ENCODE data around the gene GABARAPL2. TPM values are rescaled to one million over a fixed set of nuclear protein-coding genes. Genes with fewer than 3 reads are reported as not detected.

The GABARAPL2 gene
- total and polyA plus RNA-seq, 7 experiments from 2014 or later: 57.9 to 293 (median 79.6) TPM

GRCh38 chr16:75552951-75553350 is 13.2 kb upstream of the GABARAPL2 start:
- Mint-ChIP-seq H3K4me1 (peaks cover 5 to 20% (median 10%) of the 10 kb centered on the region in 7 donors), H3K27ac (no peak overlapping the region), H3K36me3 (no peaks in the 10 kb centered on the region), H3K27me3 (peaks cover 3 to 21% (median 10%) of the 10 kb centered on the region in 5 donors), H3K4me3 (no peak overlapping the region), H3K9me3 (no peaks in the 10 kb centered on the region)
- intact Hi-C loops (cut with micrococcal nuclease): no loop called here
- H3K36me3 ChIP-seq (ENCODE audit: control insufficient read depth in 2 of 3, insufficient read depth in 3 of 3, low read length in 3 of 3): no peaks in the 10 kb centered on the region
- peaks cover 10 to 13% of the 10 kb centered on the region in 2 donors for H3K4me1 ChIP-seq (ENCODE audit: control insufficient read depth in 2 of 2, insufficient read depth in 2 of 2, low read length in 2 of 2)
- CTCF ChIA-PET: no interaction called here
- no peaks in the 10 kb centered on the region for H3K27me3 ChIP-seq (ENCODE audit: control insufficient read depth in 2 of 2, insufficient read depth in 2 of 2, low read length in 2 of 2)
- ATAC-seq (no peak), DNase-seq (no peak)
- POLR2A ChIA-PET: interaction anchor here (0.6 to 1.6 kb wide), 2 partner anchors 84 to 95 kb away, joined by 3 to 4 read pairs; partner anchors contain the start of genes KARS1 and TERF2IP
- H3K27ac ChIP-seq (ENCODE audit: low read depth, low read length): no peak overlapping the region
- H3K4me3 ChIP-seq (ENCODE audit: low read length): no peak overlapping the region
- H3K9me3 ChIP-seq (ENCODE audit: control insufficient read depth in 2 of 3, low read length in 3 of 3): no peaks in the 10 kb centered on the region

GRCh38 chr16:75555213-75555706 is 10.9 kb upstream of the GABARAPL2 start:
- H3K27me3 Mint-ChIP-seq: peaks cover 0 to 33% (median 5%) of the 10 kb centered on the region in 5 donors
- ATAC-seq (no peak), DNase-seq (peak in 1 of 9 donors; percentile 29)
- ChIA-PET POLR2A (interaction anchor here (0.9 to 4.6 kb wide), 4 partner anchors 11 to 93 kb away, joined by 3 to 36 read pairs (median 13); partner anchors contain the start of genes ADAT1, GABARAPL2, KARS1 and TERF2IP), CTCF (interaction anchor here (1.1 kb wide), 5 partner anchors 21 to 93 kb away, joined by 3 to 4 read pairs (median 3); partner anchors contain the start of gene TMEM170A)
- H3K4me3 Mint-ChIP-seq: peak overlapping the region; percentile 74 to 93 (median 88)
- peak overlapping the region; percentile 84 for H3K4me3 ChIP-seq (ENCODE audit: low read length)
- H3K27ac ChIP-seq (ENCODE audit: low read depth, low read length): peak overlapping the region; percentile 66
- no peaks in the 10 kb centered on the region for H3K27me3 ChIP-seq (ENCODE audit: control insufficient read depth in 2 of 2, insufficient read depth in 2 of 2, low read length in 2 of 2)
- peak overlapping the region in 7 of 9 donors; percentile 19 to 90 (median 81) for H3K27ac Mint-ChIP-seq
- no peaks in the 10 kb centered on the region for H3K9me3 Mint-ChIP-seq
- no peaks in the 10 kb centered on the region for H3K9me3 ChIP-seq (ENCODE audit: control insufficient read depth in 2 of 3, low read length in 3 of 3)
- peaks cover 5 to 14% (median 10%) of the 10 kb centered on the region in 7 donors for H3K4me1 Mint-ChIP-seq
- peaks cover 10 to 11% of the 10 kb centered on the region in 2 donors for H3K4me1 ChIP-seq (ENCODE audit: control insufficient read depth in 2 of 2, insufficient read depth in 2 of 2, low read length in 2 of 2)
- no peaks in the 10 kb centered on the region for H3K36me3 Mint-ChIP-seq
- intact Hi-C loops (cut with micrococcal nuclease): loop anchor here (5.0 kb wide), 4 partner anchors 93 to 1258 kb away; partner anchors contain the start of genes PSMD7 (in 1 of the 2), TMEM170A (in 1 of the 2), ZFP1 (in 1 of the 2) and ZNRF1 (in 1 of the 2)
- no peaks in the 10 kb centered on the region for H3K36me3 ChIP-seq (ENCODE audit: control insufficient read depth in 2 of 3, insufficient read depth in 3 of 3, low read length in 3 of 3)

GRCh38 chr16:75555707-75556430 is 10.3 kb upstream of the GABARAPL2 start, which contains the start of gene TMEM231:
Gene TMEM231 (minus strand): TSS chr16:75556252. CDS start chr16:75556209, 43 bp downstream.
- peak; percentile 98 for ATAC-seq
- Mint-ChIP-seq H3K4me1 (peaks cover 5 to 14% (median 10%) of the 10 kb centered on the region in 7 donors), H3K27me3 (peaks cover 0 to 33% (median 5%) of the 10 kb centered on the region in 5 donors), H3K9me3 (no peaks in the 10 kb centered on the region), H3K4me3 (peak within 1 kb of the TSS; percentile 74 to 93 (median 88)), H3K27ac (peak within 1 kb of the TSS; percentile 81 to 97 (median 89)), H3K36me3 (no peaks in the 10 kb centered on the region)
- peak within 1 kb of the TSS; percentile 66 for H3K27ac ChIP-seq (ENCODE audit: low read depth, low read length)
- H3K27me3 ChIP-seq (ENCODE audit: control insufficient read depth in 2 of 2, insufficient read depth in 2 of 2, low read length in 2 of 2): no peaks in the 10 kb centered on the region
- H3K4me1 ChIP-seq (ENCODE audit: control insufficient read depth in 2 of 2, insufficient read depth in 2 of 2, low read length in 2 of 2): peaks cover 10% of the 10 kb centered on the region in 2 donors
- peak within 1 kb of the TSS; percentile 84 for H3K4me3 ChIP-seq (ENCODE audit: low read length)
- H3K9me3 ChIP-seq (ENCODE audit: control insufficient read depth in 2 of 3, low read length in 3 of 3): no peaks in the 10 kb centered on the region
- intact Hi-C loops (cut with micrococcal nuclease): loop anchor here (1.0 to 5.0 kb wide), 14 partner anchors 10 to 1635 kb away; partner anchors contain the start of genes ADAT1 (in 2 of the 2), CFDP1 (in 2 of the 2), GABARAPL2 (in 2 of the 2) and KARS1 (in 2 of the 2)
- DNase-seq: peak; percentile 91 to 97 (median 93)
- POLR2A ChIA-PET: interaction anchor here (0.8 to 4.6 kb wide), 5 partner anchors 10 to 122 kb away, joined by 3 to 36 read pairs (median 10); partner anchors contain the start of genes ADAT1, CFDP1, GABARAPL2 and KARS1
- H3K36me3 ChIP-seq (ENCODE audit: control insufficient read depth in 2 of 3, insufficient read depth in 3 of 3, low read length in 3 of 3): no peaks in the 10 kb centered on the region
- CTCF ChIA-PET: interaction anchor here (0.6 to 1.1 kb wide), 6 partner anchors 11 to 91 kb away, joined by 3 to 4 read pairs (median 3); partner anchors contain the start of genes GABARAPL2 and TMEM170A

GRCh38 chr16:75556431-75556950 is 9.7 kb upstream of the GABARAPL2 start:
- peak overlapping the region; percentile 74 to 93 (median 88) for H3K4me3 Mint-ChIP-seq
- ChIA-PET CTCF (interaction anchor here (0.6 to 1.1 kb wide), 5 partner anchors 10 to 91 kb away, joined by 3 to 4 read pairs (median 3); partner anchors contain the start of genes GABARAPL2 and TMEM170A), POLR2A (interaction anchor here (0.8 to 4.6 kb wide), 5 partner anchors 10 to 123 kb away, joined by 4 to 36 read pairs (median 10); partner anchors contain the start of genes ADAT1, CFDP1, GABARAPL2 and KARS1)
- ATAC-seq (no peak), DNase-seq (no peak)
- peak overlapping the region; percentile 84 for H3K4me3 ChIP-seq (ENCODE audit: low read length)
- H3K9me3 ChIP-seq (ENCODE audit: control insufficient read depth in 2 of 3, low read length in 3 of 3): no peaks in the 10 kb centered on the region
- no peaks in the 10 kb centered on the region for H3K9me3 Mint-ChIP-seq
- H3K36me3 ChIP-seq (ENCODE audit: control insufficient read depth in 2 of 3, insufficient read depth in 3 of 3, low read length in 3 of 3): no peaks in the 10 kb centered on the region
- H3K27me3 ChIP-seq (ENCODE audit: control insufficient read depth in 2 of 2, insufficient read depth in 2 of 2, low read length in 2 of 2): no peaks in the 10 kb centered on the region
- H3K36me3 Mint-ChIP-seq: no peaks in the 10 kb centered on the region
- H3K4me1 ChIP-seq (ENCODE audit: control insufficient read depth in 2 of 2, insufficient read depth in 2 of 2, low read length in 2 of 2): peaks cover 10% of the 10 kb centered on the region in 2 donors
- peak overlapping the region; percentile 81 to 97 (median 89) for H3K27ac Mint-ChIP-seq
- intact Hi-C loops (cut with micrococcal nuclease): loop anchor here (1.0 to 5.0 kb wide), 14 partner anchors 10 to 1635 kb away; partner anchors contain the start of genes ADAT1 (in 2 of the 2), CFDP1 (in 2 of the 2), GABARAPL2 (in 2 of the 2) and KARS1 (in 2 of the 2)
- H3K4me1 Mint-ChIP-seq: peaks cover 5 to 14% (median 10%) of the 10 kb centered on the region in 7 donors
- peaks cover 0 to 33% (median 5%) of the 10 kb centered on the region in 5 donors for H3K27me3 Mint-ChIP-seq
- peak overlapping the region; percentile 66 for H3K27ac ChIP-seq (ENCODE audit: low read depth, low read length)

GRCh38 chr16:75558846-75559401 is 7.3 kb upstream of the GABARAPL2 start:
- Histone ChIP-seq H3K4me3 (ENCODE audit: low read length) (no peak overlapping the region), H3K36me3 (ENCODE audit: control insufficient read depth in 2 of 3, insufficient read depth in 3 of 3, low read length in 3 of 3) (no peaks in the 10 kb centered on the region), H3K4me1 (ENCODE audit: control insufficient read depth in 2 of 2, insufficient read depth in 2 of 2, low read length in 2 of 2) (peaks cover 10% of the 10 kb centered on the region in 2 donors), H3K27ac (ENCODE audit: low read depth, low read length) (no peak overlapping the region), H3K27me3 (ENCODE audit: control insufficient read depth in 2 of 2, insufficient read depth in 2 of 2, low read length in 2 of 2) (no peaks in the 10 kb centered on the region), H3K9me3 (ENCODE audit: control insufficient read depth in 2 of 3, low read length in 3 of 3) (no peaks in the 10 kb centered on the region)
- H3K27me3 Mint-ChIP-seq: peaks cover 5 to 33% (median 12%) of the 10 kb centered on the region in 5 donors
- ATAC-seq (no peak), DNase-seq (no peak)
- H3K4me3 Mint-ChIP-seq: no peak overlapping the region
- no peaks in the 10 kb centered on the region for H3K9me3 Mint-ChIP-seq
- ChIA-PET CTCF (no interaction called here), POLR2A (interaction anchor here (4.6 kb wide), 1 partner anchor 7 kb away, joined by 36 read pairs; the partner anchor contains the start of gene GABARAPL2)
- H3K27ac Mint-ChIP-seq: no peak overlapping the region
- no peaks in the 10 kb centered on the region for H3K36me3 Mint-ChIP-seq
- intact Hi-C loops (cut with micrococcal nuclease): loop anchor here (5.0 kb wide), 4 partner anchors 97 to 1262 kb away; partner anchors contain the start of genes PSMD7 (in 1 of the 2), TMEM170A (in 1 of the 2), ZFP1 (in 1 of the 2) and ZNRF1 (in 1 of the 2)
- H3K4me1 Mint-ChIP-seq: peaks cover 5 to 14% (median 10%) of the 10 kb centered on the region in 7 donors

Data from naive thymus-derived CD4-positive, alpha-beta T cell (primary cell).